VCaP (cell line): ENCODE data around the gene FBXW10B.
"Not testable (repeated sequence)": the region's sequence is repeated elsewhere in the genome, so short reads cannot be mapped to it uniquely, and the experiment has no call there.

ENCODE experiments used
- H3K27ac ChIP-seq: fragments of 450-650 bp; 2 replicates; pipeline ENCODE4 v1.5.1; 2017
- CTCF ChIP-seq: fragments of 450-650 bp; conservative IDR thresholded peaks from 2 replicates; pipeline ENCODE4 v1.5.1; 2017; ENCODE audit warnings: mild to moderate bottlenecking, moderate library complexity

Gene FBXW10B

GRCh38 chr17:15619331-15620058 lies at the start of gene FBXW10B:
Gene FBXW10B (minus strand): TSS chr17:15619704. CDS start chr17:15619512, 192 bp downstream.
- not testable (repeated sequence) for H3K27ac ChIP-seq

GRCh38 chr17:15663691-15664090 lies 44.2 kb upstream of the FBXW10B start:
- TF ChIP-seq CTCF = no peak
- no peak overlapping the region for H3K27ac ChIP-seq

- H3K27ac ChIP-seq = no peak overlapping the region
Measured at GRCh38 chr17:15663176-15663575, 43.7 kb upstream of the FBXW10B start.

GRCh38 chr17:15662681-15663080 lies 43.2 kb upstream of the FBXW10B start:
- TF ChIP-seq CTCF = no peak
- no peak overlapping the region for H3K27ac ChIP-seq

More at GRCh38 chr17:15663176-15663575, 43.7 kb upstream of the FBXW10B start:
- TF ChIP-seq CTCF = no peak

- TF ChIP-seq CTCF = no peak
- H3K27ac ChIP-seq = no peak overlapping the region
Measured at GRCh38 chr17:15660077-15660476, 40.6 kb upstream of the FBXW10B start.

- TF ChIP-seq CTCF = no peak
- H3K27ac ChIP-seq = no peak overlapping the region
Measured at GRCh38 chr17:15659663-15660062, 40.2 kb upstream of the FBXW10B start.

- no peak overlapping the region for H3K27ac ChIP-seq
- no peak for TF ChIP-seq CTCF
Measured at GRCh38 chr17:15659236-15659635, 39.7 kb upstream of the FBXW10B start.

GRCh38 chr17:15658296-15658695 lies 38.8 kb upstream of the FBXW10B start:
- no peak for TF ChIP-seq CTCF
- H3K27ac ChIP-seq = no peak overlapping the region
